ENCODE data around the gene AGRN.
"Not testable (repeated sequence)": the region's sequence is repeated elsewhere in the genome, so short reads cannot be mapped to it uniquely, and the experiment has no call there.

The AGRN gene

GRCh38 chr1:1001057-1001783, 18.7 kb upstream of the AGRN start:
- no peak for DNase-seq

GRCh38 chr1:1003618-1004419, 16.1 kb upstream of the AGRN start:
- DNase-seq = no peak

GRCh38 chr1:1004420-1004779, 15.5 kb upstream of the AGRN start:
- DNase-seq = no peak

GRCh38 chr1:1004780-1005697, 14.9 kb upstream of the AGRN start:
- DNase-seq = peak in 1 of 3 experiments; percentile 38

GRCh38 chr1:1005774-1006304, 14.1 kb upstream of the AGRN start:
- DNase-seq = no peak

- no peak for DNase-seq
Observed at GRCh38 chr1:1006305-1007159, 13.4 kb upstream of the AGRN start.

- DNase-seq = not testable (repeated sequence)
Observed at GRCh38 chr1:1010131-1010530, 9.8 kb upstream of the AGRN start.

GRCh38 chr1:1011396-1011949, 8.4 kb upstream of the AGRN start:
- no peak for DNase-seq

GRCh38 chr1:1012736-1013104, 7.2 kb upstream of the AGRN start:
- not testable (repeated sequence) for DNase-seq

- peak; percentile 76 to 81 (median 76) for DNase-seq
Observed at GRCh38 chr1:1013105-1013921, 6.6 kb upstream of the AGRN start, which contains the start of gene ISG15. Gene ISG15 (plus strand): TSS chr1:1013497. CDS start chr1:1013574, 77 bp downstream.

GRCh38 chr1:1013922-1014648, 5.8 kb upstream of the AGRN start:
- DNase-seq = peak; percentile 44 to 72 (median 60)

GRCh38 chr1:1014799-1015681, 4.9 kb upstream of the AGRN start:
- DNase-seq = peak in 1 of 3 experiments; percentile 30

GRCh38 chr1:1017397-1018320, 2.3 kb upstream of the AGRN start:
- not testable (repeated sequence) for DNase-seq

- DNase-seq = not testable (repeated sequence)
Observed at GRCh38 chr1:1018321-1018685, 1.6 kb upstream of the AGRN start.

GRCh38 chr1:1019122-1019999, 559 bp upstream of the AGRN start:
- peak; percentile 66 to 83 (median 70) for DNase-seq

- peak in 2 of 3 experiments; percentile 38 to 55 for DNase-seq
Observed at GRCh38 chr1:1020415-1021009, 592 bp downstream of the AGRN start.
